ENCODE results near the gene ALDOC.
A peak's percentile ranks its signal among the peaks of the same experiment; 100 is the strongest.
"Not testable (repeated sequence)": the region's sequence is repeated elsewhere in the genome, so short reads cannot be mapped to it uniquely, and the experiment has no call there.

The ALDOC gene

DNA sequence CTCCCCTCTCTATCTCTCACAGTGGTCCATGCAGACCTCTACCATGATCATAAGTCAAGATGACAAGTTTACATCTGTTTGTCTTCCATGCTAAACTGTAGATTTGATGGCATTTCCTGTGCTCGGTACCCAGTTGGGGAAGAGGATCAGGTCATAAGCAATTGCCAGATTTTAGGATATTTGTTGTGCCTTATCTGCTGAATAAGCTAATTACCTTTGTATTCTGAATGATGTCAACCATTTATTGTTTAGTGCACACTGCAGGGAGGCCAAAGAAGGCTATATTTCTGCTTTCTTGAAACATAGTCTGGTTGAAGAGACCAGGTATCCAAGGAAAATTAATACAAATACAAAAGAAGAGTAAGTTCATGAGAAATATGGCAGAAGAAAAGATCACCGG, 5.8 kb upstream of the ALDOC start:
- DNase-seq (ENCODE audit: low read depth, low spot score) = no peak

DNA sequence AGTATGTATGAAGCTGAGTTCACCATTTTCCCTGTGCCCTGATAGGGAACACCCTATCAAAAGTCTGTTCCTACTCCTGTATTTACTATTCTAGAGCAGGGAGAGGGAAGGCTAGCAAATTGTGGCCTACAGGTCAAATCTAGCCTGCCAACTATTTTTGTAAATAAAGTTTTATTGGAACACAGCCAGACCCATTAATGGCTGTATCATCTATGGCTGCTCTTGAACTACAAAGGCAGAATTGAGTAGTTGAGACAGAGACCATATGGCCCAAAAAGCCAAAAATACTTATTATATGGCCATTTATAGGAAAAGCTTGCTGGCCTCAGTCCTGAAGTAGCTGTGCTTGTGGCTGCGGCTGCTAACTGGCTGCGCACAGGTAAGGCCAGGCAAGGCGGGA, 4.3 kb upstream of the ALDOC start:
- DNase-seq (ENCODE audit: low read depth, low spot score) = no peak

DNA sequence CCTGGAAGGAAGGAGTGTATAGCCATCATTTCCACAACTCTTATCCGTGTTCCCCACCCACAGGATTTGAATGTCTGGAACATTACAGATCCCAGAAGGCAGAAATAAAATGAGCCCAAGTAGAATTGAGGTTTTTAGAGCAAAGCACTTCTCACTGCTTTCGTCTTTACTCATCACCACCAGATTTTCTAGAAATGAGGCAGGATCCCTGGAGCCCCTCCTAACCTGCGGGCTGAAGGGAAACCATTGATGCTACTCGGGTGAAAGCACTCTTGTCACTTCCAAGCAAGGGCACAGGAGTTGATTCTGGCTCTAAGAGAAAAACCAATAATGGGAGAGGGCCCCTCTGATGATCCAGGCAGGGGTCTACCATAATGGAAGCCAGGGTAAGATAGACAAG, 2.8 kb upstream of the ALDOC start:
- DNase-seq (ENCODE audit: low read depth, low spot score) = no peak

DNA sequence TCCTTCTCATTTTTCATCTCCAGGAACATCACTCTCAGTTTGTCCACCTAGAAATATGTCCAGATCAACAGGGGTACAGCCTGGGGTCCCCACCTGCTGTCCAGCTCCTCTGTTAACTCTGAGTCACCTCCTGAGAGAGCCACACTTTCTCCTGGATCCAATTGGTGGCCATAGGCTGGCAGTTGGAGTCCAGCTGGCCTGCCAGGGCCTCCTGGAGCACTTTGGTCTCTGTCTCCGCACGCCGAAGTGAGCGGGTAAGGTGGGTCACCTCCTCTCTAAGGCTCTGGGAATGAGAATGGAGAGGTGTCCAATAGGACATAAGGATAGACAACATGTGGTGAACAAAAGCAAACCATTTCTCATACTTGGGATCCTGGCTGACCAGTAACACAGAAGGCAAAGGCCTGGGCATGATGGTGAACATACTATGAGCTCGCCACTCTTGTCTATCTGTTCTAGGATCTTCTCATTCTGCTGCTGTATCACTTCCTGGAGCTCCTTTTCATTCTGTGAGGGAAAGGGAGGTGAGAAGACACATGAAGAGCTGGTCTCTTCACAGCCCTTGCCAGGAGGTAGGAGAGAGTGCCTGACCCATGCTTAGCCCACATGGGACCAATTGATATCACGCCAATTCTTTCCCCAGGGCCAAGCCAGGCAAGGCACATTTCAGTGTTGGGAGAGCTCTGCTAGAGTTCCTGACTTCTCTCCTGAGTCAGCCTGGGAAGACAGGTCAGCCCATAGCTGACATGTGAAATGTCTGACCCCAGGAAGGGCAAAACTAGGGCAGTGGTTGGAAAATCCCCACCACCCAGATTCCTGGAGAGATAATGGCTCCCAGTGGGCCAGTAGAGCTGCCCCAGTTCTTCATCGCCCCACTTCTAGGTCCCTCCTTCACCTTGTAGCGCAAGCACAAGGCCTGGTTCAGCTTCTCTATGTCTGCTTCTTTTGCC, 1.8 kb upstream of the ALDOC start:
- no peak for DNase-seq (ENCODE audit: low read depth, low spot score)

DNA sequence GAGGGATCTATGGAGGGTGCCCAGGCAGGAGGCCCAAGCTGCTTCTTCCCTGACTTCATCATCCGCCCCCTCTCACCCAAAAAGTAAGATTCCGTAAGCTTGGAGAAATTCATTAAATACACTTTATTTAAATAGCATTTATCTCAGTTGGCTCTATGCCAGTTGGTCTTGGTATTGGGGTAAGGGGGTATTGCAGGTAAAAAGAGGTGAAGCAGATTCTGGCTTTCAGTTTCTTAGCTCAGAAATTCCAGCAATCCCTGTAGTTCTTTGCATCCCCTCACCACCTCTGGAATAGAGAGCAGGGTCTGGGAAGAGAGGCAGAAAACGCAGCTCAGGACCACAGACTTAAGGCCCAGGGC, 750 bp upstream of the ALDOC start:
- DNase-seq (ENCODE audit: low read depth, low spot score) = no peak

DNA sequence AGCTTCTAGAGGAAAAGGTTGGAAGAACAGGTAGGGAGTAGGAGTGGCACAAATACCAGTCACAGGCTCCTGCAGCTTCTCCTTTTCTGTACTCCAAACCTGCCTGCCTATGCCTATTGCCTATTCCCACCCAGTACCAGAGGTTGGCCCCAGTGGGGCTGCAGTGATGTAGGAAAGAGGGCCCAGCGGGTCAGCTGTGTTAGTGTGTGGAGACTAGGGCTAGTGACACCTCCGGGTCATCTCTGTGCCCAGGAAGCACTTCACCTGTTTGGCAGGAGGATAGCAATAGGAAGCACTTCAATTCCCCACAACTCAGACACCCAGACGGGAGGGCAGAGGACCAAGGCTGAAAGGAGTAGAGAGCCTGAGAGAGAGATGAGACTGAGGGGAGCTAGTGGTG, 679 bp downstream of the ALDOC start:
- DNase-seq (ENCODE audit: low read depth, low spot score) = not testable (repeated sequence)

DNA sequence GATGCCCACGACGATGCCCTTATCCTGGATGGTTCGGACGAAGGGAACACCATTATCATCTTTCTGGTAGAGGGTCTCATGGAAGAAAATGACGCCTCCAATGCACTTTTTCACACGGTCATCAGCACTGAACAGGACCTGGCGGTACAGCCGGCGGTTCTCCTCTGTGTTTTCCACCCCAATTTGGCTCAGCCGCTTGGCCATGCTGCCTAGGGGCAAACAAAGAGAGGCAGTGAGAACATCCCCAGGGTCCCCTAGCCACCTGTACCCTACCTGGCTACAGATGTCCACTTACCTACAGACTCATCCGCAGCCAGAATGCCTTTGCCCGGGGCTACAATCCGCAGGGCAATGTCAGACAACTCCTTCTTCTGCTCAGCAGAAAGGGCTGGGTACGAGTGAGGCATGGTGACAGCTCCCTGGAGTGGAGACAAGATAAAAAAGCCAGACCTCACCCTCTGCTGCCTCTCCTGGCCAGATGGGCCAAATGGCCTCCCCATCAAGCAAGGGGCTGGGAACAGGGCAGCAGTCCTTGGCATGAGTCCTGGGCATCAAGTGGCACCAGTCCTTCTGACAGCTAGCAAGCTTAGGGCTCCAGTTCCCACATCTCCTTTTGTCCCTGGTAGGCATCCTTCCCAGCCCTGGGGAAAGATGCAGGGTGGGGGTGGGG, 1.4 kb downstream of the ALDOC start:
- no peak for DNase-seq (ENCODE audit: low read depth, low spot score)

DNA sequence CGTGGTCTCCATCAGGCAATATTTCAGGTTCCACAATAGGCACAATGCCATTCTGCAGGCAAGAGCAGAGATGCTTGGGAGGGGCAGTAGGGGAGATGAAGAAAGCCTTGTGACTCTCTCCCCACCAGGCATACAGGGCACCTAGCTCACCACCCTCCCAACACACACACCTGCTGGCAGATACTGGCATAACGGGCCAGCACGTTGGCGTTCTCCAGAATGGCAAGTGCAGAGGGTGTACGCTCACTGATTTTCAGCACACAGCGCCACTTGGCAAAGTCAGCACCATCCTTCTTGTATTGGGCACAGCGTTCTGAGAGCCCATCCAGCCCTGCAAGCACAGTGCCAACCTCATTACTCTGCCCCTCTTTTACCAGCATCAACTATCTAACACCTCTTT, 2.2 kb downstream of the ALDOC start:
- DNase-seq (ENCODE audit: low read depth, low spot score) = no peak

DNA sequence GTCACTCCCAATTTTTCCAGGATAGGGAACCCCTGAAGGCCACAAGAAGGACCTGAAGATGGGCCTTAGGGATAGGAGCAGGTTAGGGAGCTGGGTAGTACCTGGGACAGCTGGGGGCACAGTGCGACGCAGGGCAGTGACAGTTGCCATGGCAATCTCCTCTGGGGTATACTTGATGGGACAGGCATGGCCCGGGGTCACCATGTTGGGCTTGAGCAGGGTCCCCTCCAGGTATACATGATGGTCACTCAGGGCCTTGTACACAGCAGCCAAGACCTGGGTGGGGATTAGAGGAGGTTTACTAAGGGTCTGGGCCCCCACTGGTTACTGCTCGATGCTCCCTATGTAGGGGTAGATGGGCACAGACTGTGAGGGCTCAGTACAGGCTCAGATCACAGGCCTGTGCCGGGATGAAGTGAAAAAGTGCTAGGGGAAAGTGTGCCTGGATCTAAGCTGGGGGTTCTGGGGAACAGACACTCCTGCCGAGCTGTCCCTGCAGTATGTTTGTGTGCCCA, 2.7 kb downstream of the ALDOC start:
- no peak for DNase-seq (ENCODE audit: low read depth, low spot score)

DNA sequence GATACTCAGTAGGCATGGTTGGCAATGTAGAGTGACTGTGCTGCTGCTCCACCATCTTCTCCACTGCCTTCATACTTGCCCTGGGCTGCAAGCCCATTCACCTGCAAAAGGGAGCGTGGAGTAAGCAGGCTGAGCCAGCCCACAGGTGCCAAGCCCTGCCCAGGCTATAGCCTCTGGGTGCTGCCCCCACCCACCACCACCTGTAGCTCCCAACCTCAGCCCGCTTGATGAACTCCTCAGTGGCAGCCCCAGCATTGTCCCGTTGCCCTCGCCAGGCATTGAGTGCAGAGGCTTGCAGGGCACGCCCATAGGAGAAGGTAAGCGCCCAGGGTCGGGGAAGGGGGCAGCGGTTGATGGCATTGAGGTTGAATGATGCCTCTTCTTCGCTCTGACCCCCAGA, 3.2 kb downstream of the ALDOC start:
- no peak for DNase-seq (ENCODE audit: low read depth, low spot score)

DNA sequence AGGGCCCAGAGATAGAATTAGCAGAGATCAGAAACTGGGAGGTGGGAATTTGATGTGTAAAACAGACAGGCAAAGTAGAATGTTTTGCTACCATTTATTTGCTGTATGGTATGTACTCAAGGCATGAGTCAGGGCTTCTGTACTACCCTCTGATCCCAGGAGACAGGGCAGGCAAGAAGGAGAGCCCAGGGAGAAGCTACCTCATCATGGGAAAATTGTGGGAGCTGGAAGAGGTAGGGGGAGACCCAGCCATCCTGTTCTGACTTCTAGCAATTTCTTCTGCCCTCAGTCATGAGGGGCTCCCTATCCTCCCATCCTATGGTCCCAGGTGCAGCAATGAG, 3.7 kb downstream of the ALDOC start:
- no peak for DNase-seq (ENCODE audit: low read depth, low spot score)

DNA sequence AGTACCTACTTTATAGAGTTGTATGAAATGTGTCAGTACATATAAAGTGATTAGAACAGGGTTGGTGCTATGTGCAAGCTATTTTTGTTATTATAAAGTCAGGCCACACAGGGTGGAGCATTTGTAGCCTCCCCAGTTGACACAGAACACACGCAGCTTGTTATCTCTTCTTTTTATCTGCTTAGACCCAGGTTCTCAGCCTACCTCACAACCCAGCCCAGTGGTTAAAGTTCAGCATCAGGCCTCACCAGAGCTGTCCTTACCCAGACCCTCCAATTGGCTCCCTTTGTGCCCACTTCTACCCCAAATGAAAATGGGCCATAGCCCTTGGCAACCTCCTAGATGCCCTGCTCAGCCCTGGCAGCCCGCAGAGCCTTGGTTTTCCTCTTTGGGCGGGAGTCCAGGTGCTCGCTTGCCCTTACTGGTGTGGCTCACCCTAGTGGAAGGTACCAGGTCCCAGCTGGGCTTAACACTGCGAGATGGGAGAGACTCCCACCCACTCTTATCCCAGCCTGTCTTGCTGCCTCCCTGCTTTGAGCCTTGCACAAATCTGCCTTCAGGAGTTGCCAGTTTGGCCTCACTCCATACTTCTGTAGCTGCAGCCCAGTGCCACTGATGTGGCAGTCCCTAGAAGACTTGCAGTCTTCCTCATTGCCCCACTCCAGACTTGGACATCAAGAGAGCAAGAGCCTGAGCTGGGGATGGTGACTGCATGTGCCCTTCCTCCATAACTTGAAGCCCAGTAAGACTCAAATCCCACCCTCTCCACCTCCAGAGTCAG, 4.2 kb downstream of the ALDOC start:
- no peak for DNase-seq (ENCODE audit: low read depth, low spot score)

DNA sequence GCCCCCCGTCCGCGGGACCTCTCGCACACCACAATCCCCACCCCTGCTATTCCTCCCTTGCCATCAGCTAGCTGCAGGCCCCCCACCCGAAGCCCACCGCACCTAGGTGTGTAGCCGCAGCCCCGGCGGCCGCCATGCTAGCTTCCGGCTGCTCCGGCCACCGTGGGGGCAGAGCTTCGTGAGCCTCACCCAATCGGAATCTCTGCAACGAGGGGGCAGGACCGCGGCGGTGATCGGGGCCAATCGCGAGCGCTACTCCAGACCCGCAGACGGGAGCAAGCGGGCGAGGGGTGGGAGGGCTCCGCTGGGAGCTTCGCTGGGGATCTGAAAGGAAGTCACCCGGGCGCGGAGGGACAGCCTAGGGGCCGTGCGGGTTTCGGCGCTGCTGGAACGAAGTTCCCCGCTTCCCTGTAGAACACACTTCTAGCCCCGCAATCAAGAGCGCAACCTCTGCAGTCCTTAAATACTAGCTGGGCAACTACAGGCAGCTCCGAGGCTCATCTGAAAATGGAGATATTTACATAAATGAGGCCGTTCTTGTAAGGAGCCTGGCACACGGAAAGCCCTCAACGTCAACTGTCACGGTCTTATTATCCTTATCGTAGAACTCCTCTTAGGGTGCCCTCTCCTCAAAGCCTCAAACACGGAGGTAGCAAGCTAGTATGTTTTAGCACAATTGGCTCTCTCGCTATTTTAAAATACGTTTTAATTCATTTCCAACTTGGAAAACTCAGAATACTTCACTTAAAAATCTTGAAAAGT, 5.2 kb downstream of the ALDOC start, which contains the start of gene PIGS:
PIGS (minus strand) TSS at position 164 of the 762 bp plus-strand sequence; CDS start at position 136, 28 bp downstream.
- DNase-seq (ENCODE audit: low read depth, low spot score) = peak; percentile 73

DNA sequence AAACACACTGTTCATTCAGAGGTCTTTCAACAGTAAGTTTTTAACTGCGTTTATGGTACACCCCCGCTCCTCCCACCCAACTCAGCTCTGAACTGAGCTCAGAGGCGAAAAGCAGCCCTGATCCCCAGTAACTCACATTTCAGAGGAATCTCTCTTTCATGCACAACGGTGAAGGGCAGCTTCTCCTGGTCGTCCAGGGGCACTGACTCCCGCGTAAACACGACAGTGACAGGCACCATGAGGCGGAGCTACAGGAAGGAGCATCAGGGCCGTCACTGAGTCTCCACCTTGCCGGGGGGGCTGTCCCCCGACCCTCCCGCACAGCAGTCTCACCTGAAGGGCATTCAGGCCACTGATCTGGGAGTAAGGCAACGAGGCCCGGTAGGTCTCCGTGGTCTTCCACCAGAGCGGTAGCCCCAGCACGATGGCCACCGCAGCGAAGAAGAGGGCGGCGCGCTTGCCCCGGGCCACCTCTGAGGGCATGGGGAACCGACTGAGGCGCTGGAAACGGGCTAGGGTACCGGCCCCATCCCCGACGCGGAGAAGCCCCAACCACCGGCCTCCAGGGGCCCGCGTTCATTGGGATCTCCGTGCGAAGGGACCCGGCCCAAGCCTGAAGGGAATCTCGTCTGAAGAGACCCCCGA, 5.9 kb downstream of the ALDOC start:
- DNase-seq (ENCODE audit: low read depth, low spot score) = no peak

DNA sequence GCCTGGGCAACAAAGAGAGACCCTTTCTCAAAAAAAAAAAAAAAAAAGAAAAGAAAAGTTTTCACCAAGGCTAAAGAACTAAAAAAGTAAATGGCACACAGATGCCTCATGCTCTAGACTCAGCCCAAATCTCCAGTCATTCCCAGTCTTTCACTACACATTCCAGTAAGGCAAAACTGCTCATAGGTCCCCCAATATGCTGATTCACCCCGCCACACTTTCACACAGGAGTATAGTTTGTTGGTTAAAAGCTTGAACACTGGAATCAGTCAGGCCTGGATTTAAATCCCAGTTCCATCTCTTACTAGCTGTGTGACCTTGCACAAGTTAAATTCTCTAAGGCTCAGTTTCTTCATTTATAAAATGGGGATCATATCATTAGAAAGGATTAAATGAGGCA, 7.2 kb downstream of the ALDOC start:
- no peak for DNase-seq (ENCODE audit: low read depth, low spot score)

DNA sequence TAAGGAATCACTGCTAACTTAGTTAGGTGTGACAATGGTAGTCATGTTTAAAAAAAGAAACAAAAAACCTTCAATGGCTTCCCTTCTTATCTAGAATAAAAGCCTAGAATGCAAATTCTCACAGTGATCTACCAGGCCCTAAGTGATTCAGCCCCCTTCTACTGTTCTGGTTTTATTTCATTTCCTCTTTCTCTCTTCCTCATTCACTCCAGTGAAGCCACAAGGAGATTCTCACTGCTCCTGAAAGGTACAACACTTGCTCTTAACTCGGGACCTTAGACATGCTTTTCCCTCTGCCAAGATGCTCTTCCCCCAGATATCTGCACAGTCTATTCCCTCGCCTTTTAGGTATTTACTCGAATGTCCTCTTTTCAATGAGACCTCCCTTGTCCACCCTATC, 9.1 kb downstream of the ALDOC start:
- no peak for DNase-seq (ENCODE audit: low read depth, low spot score)

DNA sequence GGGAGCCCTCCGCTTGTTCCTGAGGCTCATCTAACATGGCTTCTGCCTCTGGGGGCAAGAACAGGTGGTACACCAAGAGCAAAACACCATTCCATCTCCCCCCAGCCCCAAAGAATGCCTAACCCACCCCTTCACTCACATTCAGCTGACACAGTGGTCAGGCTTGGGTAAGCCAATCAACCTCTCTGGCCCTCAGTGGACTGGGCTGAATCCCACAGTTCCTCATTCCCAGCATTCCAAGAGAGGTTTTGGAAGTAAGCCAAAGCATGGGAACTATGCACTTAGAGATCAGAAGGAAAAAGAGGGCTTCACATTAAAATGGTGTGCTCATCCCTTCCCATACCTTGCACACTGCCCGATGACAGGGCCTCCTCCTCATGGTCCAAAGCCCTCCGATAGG, 13.2 kb downstream of the ALDOC start:
- no peak for DNase-seq (ENCODE audit: low read depth, low spot score)

DNA sequence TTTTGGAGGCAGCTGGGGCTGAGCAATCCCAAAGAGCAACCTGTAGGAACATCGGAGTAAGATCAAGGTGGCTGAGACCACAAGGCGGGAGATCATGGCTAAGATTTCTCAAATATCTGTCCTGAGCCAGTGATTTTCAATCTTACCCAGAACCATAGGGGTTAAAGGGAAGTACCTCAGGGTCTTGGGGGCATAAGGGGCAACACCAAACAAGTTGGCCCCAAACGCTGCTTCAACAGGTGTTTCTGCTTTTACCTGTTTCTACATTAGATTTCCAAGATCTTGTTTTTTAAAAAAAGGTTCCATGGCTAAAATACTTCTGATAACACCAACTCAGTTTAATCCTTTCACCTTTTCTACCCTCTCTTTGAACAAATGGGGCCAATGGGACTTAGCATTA, 21.7 kb downstream of the ALDOC start:
- no peak for DNase-seq (ENCODE audit: low read depth, low spot score)

DNA sequence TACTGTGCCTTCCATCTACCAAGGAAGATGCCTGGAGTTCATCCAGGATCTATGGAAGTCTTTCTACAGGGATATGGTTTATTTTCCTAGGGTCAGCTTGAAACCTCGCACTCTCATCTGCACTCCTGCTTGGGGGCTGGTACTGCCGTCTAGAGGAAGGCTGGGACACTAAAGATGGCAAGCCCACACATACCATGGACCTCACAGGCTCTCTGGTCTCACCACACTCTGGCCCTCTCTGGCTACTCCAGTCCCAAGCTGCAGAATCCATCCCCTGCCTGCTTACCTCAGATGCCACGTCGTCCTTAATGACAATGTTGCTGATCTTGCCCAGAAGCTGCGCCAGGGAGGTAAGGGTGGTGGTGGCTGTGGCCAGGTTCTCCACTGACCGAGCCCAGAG, 22.1 kb downstream of the ALDOC start:
- DNase-seq (ENCODE audit: low read depth, low spot score) = no peak

DNA sequence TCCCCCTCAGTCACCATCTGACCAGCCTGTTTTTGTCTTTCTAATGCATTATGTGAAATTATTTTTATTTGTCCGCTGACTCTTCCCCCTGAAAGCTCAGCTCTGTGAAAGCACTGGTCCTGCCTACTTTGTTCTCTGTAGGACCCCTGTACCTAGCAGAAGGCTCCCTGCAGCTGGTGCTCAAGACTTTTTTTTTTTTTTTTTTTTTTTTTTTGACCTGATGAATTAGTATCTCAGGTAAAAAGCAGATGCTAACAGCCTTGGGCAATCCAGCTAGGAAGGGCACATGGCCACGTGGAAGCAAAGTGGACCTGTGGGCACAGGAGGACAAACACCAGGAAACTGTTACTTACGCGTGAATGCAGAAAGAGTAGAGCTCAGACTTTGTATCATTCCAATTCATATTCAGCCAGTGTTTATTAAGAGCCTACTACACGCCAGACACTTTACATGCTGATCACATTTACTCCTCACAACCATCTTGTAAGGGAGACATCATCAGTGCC, 23.6 kb downstream of the ALDOC start:
- DNase-seq (ENCODE audit: low read depth, low spot score) = no peak
